Small intestine (tissue), 7 donors: Measurements from ENCODE around the gene TRIM46. TPM values are rescaled to one million over a fixed set of nuclear protein-coding genes. Genes with fewer than 3 reads are reported as not detected.

Experiments used
- DNase-seq, 2 donors: peaks; one replicate each; pipeline versions ENCODE4 v3.0.0 to v3.0.0-alpha.2; 2013
- FAIRE-seq: peaks from 2 replicates; lab custom pipeline; 2012; peaks lifted over from hg19 to GRCh38; lab: Jason Lieb, UNC
- H3K27ac ChIP-seq, 3 donors: one replicate each; pipeline ENCODE4 v1.5.1; 2013; ENCODE audit warnings: low read length in 2 of 3, mild to moderate bottlenecking in 2 of 3, control low read depth in 1 of 3, inconsistent platforms in 1 of 3, low read depth in 1 of 3, moderate library complexity in 1 of 3
- H3K27me3 ChIP-seq, 3 donors: one replicate each; pipeline ENCODE4 v1.6.1; 2013; ENCODE audit warnings: low read length in 3 of 3, inconsistent platforms in 1 of 3; ENCODE audit not compliant: control insufficient read depth in 3 of 3, insufficient read depth in 3 of 3
- H3K36me3 ChIP-seq, 3 donors: one replicate each; pipeline ENCODE4 v1.6.1; 2013; ENCODE audit warnings: low read length in 3 of 3, inconsistent platforms in 1 of 3, low read depth in 1 of 3, mild to moderate bottlenecking in 1 of 3, moderate library complexity in 1 of 3; ENCODE audit not compliant: control insufficient read depth in 3 of 3, insufficient read depth in 2 of 3
- H3K4me1 ChIP-seq, 3 donors: one replicate each; pipeline ENCODE4 v1.6.1; 2013; ENCODE audit warnings: low read length in 2 of 3, inconsistent platforms in 1 of 3, low read depth in 1 of 3, mild to moderate bottlenecking in 1 of 3, moderate library complexity in 1 of 3; ENCODE audit not compliant: control insufficient read depth in 3 of 3, insufficient read depth in 2 of 3
- H3K4me3 ChIP-seq, 3 donors: one replicate each; pipeline ENCODE4 v1.5.1; 2013; ENCODE audit warnings: low read length in 3 of 3, control low read depth in 1 of 3, inconsistent platforms in 1 of 3, low read depth in 1 of 3, mild to moderate bottlenecking in 1 of 3, moderate library complexity in 1 of 3
- H3K9me3 ChIP-seq, 2 donors: one replicate each; pipeline ENCODE4 v1.6.1; 2013; ENCODE audit warnings: low read depth in 1 of 2, low read length in 1 of 2; ENCODE audit not compliant: control insufficient read depth in 2 of 2, insufficient read depth in 1 of 2
- WGBS, 3 donors: extraction: QIAGEN DNeasy Blood & Tissue Kit; methylation state at CpG; one replicate each; pipeline ENCODE4 v1.1.7; 2013; 5-methylcytosine and 5-hydroxymethylcytosine counted together
- polyA plus RNA-seq, 4 donors: library from polyadenylated mRNA; stranded (reverse) in 3 of 4; unstranded in 1 of 4; fragments of 200-250 nt in 3 of 4; fragments of 120-200 nt in 1 of 4; gene quantifications; one replicate each; pipeline versions ENCODE4 v1.2.1 to v1.2.3, GENCODE V29; 2013
- donor health status: healthy with polysubstance abuse.
- donor health status: control.
- donor health status: control.
- donor health status: Bipolar disorder and iron deficiency.
- donor health status: healthy.

TRIM46 gene
- polyA plus RNA-seq, 4 donors, result 0.27 to 0.64 (median 0.57) TPM; not detected in 1

- DNase-seq (no peak), FAIRE-seq (no peak)
- no peak overlapping the region for H3K4me3 ChIP-seq
- WGBS, 3 donors, result 62 to 81% (median 64%) methylated on average over 11 of the region's 11 CpGs
- H3K4me1 ChIP-seq, result peaks cover 3 to 8% (median 4%) of the 10 kb centered on the region in 3 donors
- H3K27me3 ChIP-seq, result peaks cover 0 to 24% (median 2%) of the 10 kb centered on the region in 3 donors
- H3K36me3 ChIP-seq, result peaks cover 0 to 5% (median 0%) of the 10 kb centered on the region in 3 donors
- no peaks in the 10 kb centered on the region for H3K9me3 ChIP-seq
- no peak overlapping the region for H3K27ac ChIP-seq
These were observed 3.7 kb downstream of the TRIM46 start for GRCh38 chr1:155177192-155177917.

GRCh38 chr1:155177918-155178281, 4.3 kb downstream of the TRIM46 start:
- Histone ChIP-seq H3K36me3 (peaks cover 0 to 5% (median 0%) of the 10 kb centered on the region in 3 donors), H3K27me3 (peaks cover 0 to 24% (median 2%) of the 10 kb centered on the region in 3 donors), H3K4me1 (peaks cover 3 to 6% (median 4%) of the 10 kb centered on the region in 3 donors), H3K9me3 (no peaks in the 10 kb centered on the region), H3K27ac (no peak overlapping the region), H3K4me3 (no peak overlapping the region)
- FAIRE-seq, result no peak
- 96 to 99% (median 97%) methylated on average over 9 of the region's 9 CpGs for WGBS, 3 donors
- DNase-seq, result no peak

GRCh38 chr1:155178441-155179111, 4.9 kb downstream of the TRIM46 start:
- H3K27me3 ChIP-seq, result peaks cover 0 to 20% (median 2%) of the 10 kb centered on the region in 3 donors
- H3K4me1 ChIP-seq, result peaks cover 3 to 6% (median 4%) of the 10 kb centered on the region in 3 donors
- FAIRE-seq (no peak), DNase-seq (no peak)
- no peak overlapping the region for H3K4me3 ChIP-seq
- no peak overlapping the region for H3K27ac ChIP-seq
- peaks cover 0 to 5% (median 0%) of the 10 kb centered on the region in 3 donors for H3K36me3 ChIP-seq
- WGBS, 3 donors, result 66 to 82% (median 74%) methylated on average over 23 to 30 of the region's 30 CpGs
- H3K9me3 ChIP-seq, result no peaks in the 10 kb centered on the region

GRCh38 chr1:155179112-155180031, 5.7 kb downstream of the TRIM46 start:
- Histone ChIP-seq H3K27ac (no peak overlapping the region), H3K27me3 (peaks cover 0 to 12% (median 0%) of the 10 kb centered on the region in 3 donors), H3K4me3 (no peak overlapping the region), H3K9me3 (no peaks in the 10 kb centered on the region), H3K4me1 (peaks cover 3 to 6% (median 4%) of the 10 kb centered on the region in 3 donors), H3K36me3 (peaks cover 0 to 5% (median 0%) of the 10 kb centered on the region in 3 donors)
- no peak for FAIRE-seq
- no peak for DNase-seq
- 47 to 89% (median 70%) methylated on average over 30 to 31 of the region's 31 CpGs for WGBS, 3 donors

- peaks cover 0 to 10% (median 0%) of the 10 kb centered on the region in 3 donors for H3K36me3 ChIP-seq
- H3K4me1 ChIP-seq, result peaks cover 4 to 20% (median 8%) of the 10 kb centered on the region in 3 donors
- no peaks in the 10 kb centered on the region for H3K9me3 ChIP-seq
- H3K27ac ChIP-seq, result no peak overlapping the region
- no peak for FAIRE-seq
- 87 to 94% (median 93%) methylated on average over 18 of the region's 18 CpGs for WGBS, 3 donors
- DNase-seq, result no peak
- no peak overlapping the region for H3K4me3 ChIP-seq
- no peaks in the 10 kb centered on the region for H3K27me3 ChIP-seq
These were observed 7.9 kb downstream of the TRIM46 start for GRCh38 chr1:155181371-155182051.

- Histone ChIP-seq H3K27me3 (no peaks in the 10 kb centered on the region), H3K9me3 (no peaks in the 10 kb centered on the region), H3K27ac (no peak overlapping the region), H3K4me3 (no peak overlapping the region), H3K36me3 (peaks cover 0 to 10% (median 0%) of the 10 kb centered on the region in 3 donors), H3K4me1 (peaks cover 4 to 20% (median 8%) of the 10 kb centered on the region in 3 donors)
- FAIRE-seq (no peak), DNase-seq (no peak)
- WGBS, 3 donors, result 89 to 91% (median 91%) methylated on average over 6 to 7 of the region's 7 CpGs
These were observed 8.5 kb downstream of the TRIM46 start for GRCh38 chr1:155182052-155182550.

- peaks cover 4 to 20% (median 8%) of the 10 kb centered on the region in 3 donors for H3K4me1 ChIP-seq
- H3K27ac ChIP-seq, result no peak overlapping the region
- FAIRE-seq (no peak), DNase-seq (no peak)
- H3K4me3 ChIP-seq, result no peak overlapping the region
- H3K9me3 ChIP-seq, result no peaks in the 10 kb centered on the region
- H3K27me3 ChIP-seq, result no peaks in the 10 kb centered on the region
- H3K36me3 ChIP-seq, result peaks cover 0 to 6% (median 0%) of the 10 kb centered on the region in 3 donors
- WGBS, 3 donors, result 86 to 92% (median 91%) methylated on average over 20 of the region's 20 CpGs
These were observed 10.1 kb downstream of the TRIM46 start for GRCh38 chr1:155183775-155184221.
